ENCODE measurements around the gene TSPAN14. TPM values are rescaled to one million over a fixed set of nuclear protein-coding genes. Genes with fewer than 3 reads are reported as not detected.
A peak's percentile ranks its signal among the peaks of the same experiment; 100 is the strongest.

Gene TSPAN14
- total and polyA plus RNA-seq, 2 of the 13 experiments (the other 11 are each of a cell fraction or from before 2014, with no cell fraction given) = 24.1 to 80.6 TPM

DNA sequence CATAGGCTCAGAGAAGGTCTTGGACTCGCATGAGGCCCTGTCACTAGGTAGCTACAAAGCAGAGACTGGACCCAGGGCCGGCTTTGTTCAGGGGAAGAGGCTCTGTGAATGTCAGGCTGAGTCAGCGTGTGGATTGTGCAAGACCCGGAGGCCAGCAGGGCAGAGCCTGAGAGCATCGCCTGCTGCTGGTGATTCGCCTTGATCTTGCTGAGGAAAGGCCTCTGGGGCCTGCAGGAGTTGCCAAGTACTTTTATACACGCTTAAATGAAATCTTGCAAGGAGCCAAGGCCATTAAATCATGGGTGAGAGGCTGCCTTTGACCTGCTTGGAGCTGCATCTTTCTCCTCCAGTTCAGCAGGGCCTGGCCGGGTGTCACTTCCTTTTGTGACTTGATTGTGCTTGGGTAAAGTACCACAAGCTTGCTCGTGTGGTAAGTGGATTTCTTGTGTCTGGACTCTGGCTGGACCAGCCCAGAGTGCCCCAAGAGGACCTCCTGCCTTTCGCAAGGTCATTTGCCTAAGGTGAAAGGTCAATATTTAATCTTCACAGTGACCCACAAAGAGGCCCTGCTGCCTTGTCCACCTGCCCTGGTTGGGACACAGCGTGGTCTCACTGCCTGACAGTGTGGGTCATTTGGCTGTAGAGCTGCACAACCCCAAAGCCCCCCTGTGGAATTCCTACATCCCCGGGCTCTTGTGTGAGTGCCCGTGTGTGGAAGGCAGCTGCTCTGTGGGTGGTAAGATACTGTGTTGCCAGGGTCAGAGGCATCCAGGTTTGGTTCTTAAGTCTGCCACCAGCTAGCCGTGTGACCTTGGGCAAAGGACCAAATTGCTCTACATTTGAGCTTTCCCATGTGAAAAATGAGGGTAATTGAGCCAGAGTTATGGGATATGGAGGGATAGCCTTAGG is 45.0 kb downstream of the TSPAN14 start (continued):
- TF ChIP-seq, protein P1, sequence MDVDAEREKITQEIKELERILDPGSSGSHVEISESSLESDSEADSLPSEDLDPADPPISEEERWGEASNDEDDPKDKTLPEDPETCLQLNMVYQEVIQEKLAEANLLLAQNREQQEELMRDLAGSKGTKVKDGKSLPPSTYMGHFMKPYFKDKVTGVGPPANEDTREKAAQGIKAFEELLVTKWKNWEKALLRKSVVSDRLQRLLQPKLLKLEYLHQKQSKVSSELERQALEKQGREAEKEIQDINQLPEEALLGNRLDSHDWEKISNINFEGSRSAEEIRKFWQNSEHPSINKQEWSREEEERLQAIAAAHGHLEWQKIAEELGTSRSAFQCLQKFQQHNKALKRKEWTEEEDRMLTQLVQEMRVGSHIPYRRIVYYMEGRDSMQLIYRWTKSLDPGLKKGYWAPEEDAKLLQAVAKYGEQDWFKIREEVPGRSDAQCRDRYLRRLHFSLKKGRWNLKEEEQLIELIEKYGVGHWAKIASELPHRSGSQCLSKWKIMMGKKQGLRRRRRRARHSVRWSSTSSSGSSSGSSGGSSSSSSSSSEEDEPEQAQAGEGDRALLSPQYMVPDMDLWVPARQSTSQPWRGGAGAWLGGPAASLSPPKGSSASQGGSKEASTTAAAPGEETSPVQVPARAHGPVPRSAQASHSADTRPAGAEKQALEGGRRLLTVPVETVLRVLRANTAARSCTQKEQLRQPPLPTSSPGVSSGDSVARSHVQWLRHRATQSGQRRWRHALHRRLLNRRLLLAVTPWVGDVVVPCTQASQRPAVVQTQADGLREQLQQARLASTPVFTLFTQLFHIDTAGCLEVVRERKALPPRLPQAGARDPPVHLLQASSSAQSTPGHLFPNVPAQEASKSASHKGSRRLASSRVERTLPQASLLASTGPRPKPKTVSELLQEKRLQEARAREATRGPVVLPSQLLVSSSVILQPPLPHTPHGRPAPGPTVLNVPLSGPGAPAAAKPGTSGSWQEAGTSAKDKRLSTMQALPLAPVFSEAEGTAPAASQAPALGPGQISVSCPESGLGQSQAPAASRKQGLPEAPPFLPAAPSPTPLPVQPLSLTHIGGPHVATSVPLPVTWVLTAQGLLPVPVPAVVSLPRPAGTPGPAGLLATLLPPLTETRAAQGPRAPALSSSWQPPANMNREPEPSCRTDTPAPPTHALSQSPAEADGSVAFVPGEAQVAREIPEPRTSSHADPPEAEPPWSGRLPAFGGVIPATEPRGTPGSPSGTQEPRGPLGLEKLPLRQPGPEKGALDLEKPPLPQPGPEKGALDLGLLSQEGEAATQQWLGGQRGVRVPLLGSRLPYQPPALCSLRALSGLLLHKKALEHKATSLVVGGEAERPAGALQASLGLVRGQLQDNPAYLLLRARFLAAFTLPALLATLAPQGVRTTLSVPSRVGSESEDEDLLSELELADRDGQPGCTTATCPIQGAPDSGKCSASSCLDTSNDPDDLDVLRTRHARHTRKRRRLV (CRISPR knock-in tag; IDR thresholded peaks at IDR 0.05) = peak; percentile 26; the same call in 1 of the 2 replicates
- TF ChIP-seq FOXA1 (IDR thresholded peaks at IDR 0.05) = no peak
- TF ChIP-seq FOXA1 (CRISPR knock-in tag; IDR thresholded peaks at IDR 0.05) = peak; percentile 44; the same call in 1 of the 2 replicates
- TF ChIP-seq ZMYM4 (CRISPR knock-in tag; IDR thresholded peaks at IDR 0.05) = peak; percentile 47; the same call in 1 of the 2 replicates
- TF ChIP-seq ZNF564 (CRISPR knock-in tag; IDR thresholded peaks at IDR 0.05) = 0 out of 2 replicates have a peak, but pooled peaks have one; percentile 43
- peak; percentile 60 for TF ChIP-seq FOXA3 (CRISPR knock-in tag; IDR thresholded peaks at IDR 0.05)
- peak; percentile 77; the same call in 1 of the 2 replicates for TF ChIP-seq ZNF124 (CRISPR knock-in tag; IDR thresholded peaks at IDR 0.05)
- TF ChIP-seq KDM5B (CRISPR knock-in tag; IDR thresholded peaks at IDR 0.05; ENCODE audit: borderline replicate concordance) = peak; percentile 81; the same call in 1 of the 2 replicates
- no peak for TF ChIP-seq SRSF9 (IDR thresholded peaks at IDR 0.05; ENCODE audit: borderline replicate concordance, insufficient read depth, low read depth, low read length, poor library complexity, severe bottlenecking)
- peak; percentile 64 for TF ChIP-seq GATAD1 (CRISPR knock-in tag; IDR thresholded peaks at IDR 0.05)
- TF ChIP-seq, protein P2, sequence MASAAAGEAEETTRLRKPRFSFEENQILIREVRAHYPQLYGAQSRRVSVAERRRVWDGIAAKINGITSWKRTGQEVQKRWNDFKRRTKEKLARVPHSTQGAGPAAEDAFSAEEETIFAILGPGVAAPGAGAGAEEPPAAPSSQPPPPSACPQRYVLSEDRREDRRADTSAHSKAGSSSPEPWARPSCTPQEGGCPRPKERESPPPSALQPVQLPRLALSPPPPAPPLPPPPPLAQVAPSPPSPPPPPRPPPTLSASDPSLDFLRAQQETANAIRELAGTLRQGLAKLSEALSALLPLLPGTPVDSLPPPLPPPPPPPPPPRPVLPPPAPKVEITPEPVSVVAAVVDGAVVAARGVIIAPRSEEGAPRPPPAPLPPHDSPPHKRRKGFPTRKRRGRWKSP (CRISPR knock-in tag; IDR thresholded peaks at IDR 0.05) = peak; percentile 65; the same call in 1 of the 2 replicates
- TF ChIP-seq, protein P3, sequence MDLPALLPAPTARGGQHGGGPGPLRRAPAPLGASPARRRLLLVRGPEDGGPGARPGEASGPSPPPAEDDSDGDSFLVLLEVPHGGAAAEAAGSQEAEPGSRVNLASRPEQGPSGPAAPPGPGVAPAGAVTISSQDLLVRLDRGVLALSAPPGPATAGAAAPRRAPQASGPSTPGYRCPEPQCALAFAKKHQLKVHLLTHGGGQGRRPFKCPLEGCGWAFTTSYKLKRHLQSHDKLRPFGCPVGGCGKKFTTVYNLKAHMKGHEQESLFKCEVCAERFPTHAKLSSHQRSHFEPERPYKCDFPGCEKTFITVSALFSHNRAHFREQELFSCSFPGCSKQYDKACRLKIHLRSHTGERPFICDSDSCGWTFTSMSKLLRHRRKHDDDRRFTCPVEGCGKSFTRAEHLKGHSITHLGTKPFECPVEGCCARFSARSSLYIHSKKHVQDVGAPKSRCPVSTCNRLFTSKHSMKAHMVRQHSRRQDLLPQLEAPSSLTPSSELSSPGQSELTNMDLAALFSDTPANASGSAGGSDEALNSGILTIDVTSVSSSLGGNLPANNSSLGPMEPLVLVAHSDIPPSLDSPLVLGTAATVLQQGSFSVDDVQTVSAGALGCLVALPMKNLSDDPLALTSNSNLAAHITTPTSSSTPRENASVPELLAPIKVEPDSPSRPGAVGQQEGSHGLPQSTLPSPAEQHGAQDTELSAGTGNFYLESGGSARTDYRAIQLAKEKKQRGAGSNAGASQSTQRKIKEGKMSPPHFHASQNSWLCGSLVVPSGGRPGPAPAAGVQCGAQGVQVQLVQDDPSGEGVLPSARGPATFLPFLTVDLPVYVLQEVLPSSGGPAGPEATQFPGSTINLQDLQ (CRISPR knock-in tag; IDR thresholded peaks at IDR 0.05) = no peak
- no peak for TF ChIP-seq ZNF790 (CRISPR knock-in tag; IDR thresholded peaks at IDR 0.05; ENCODE audit: borderline replicate concordance)
- TF ChIP-seq SALL1 (CRISPR knock-in tag; IDR thresholded peaks at IDR 0.05) = 0 out of 2 replicates have a peak, but pooled peaks have one; percentile 46
- TF ChIP-seq NFE2L2 (IDR thresholded peaks at IDR 0.05; ENCODE audit: low read length) = peak; percentile 16; the same call in 1 of the 2 replicates
